GM19395 (cell line): ENCODE results near the gene UVSSA.
"Not testable (repeated sequence)": the region's sequence is repeated elsewhere in the genome, so short reads cannot be mapped to it uniquely, and the experiment has no call there.

Experiments
- ATAC-seq: cut with Tn5 transposase; IDR thresholded peaks from one replicate; pipeline ENCODE4 v1.9.1; 2021; ENCODE audit warnings: mild to moderate bottlenecking, moderate library complexity; ENCODE audit not compliant: unreplicated experiment

Gene UVSSA

DNA sequence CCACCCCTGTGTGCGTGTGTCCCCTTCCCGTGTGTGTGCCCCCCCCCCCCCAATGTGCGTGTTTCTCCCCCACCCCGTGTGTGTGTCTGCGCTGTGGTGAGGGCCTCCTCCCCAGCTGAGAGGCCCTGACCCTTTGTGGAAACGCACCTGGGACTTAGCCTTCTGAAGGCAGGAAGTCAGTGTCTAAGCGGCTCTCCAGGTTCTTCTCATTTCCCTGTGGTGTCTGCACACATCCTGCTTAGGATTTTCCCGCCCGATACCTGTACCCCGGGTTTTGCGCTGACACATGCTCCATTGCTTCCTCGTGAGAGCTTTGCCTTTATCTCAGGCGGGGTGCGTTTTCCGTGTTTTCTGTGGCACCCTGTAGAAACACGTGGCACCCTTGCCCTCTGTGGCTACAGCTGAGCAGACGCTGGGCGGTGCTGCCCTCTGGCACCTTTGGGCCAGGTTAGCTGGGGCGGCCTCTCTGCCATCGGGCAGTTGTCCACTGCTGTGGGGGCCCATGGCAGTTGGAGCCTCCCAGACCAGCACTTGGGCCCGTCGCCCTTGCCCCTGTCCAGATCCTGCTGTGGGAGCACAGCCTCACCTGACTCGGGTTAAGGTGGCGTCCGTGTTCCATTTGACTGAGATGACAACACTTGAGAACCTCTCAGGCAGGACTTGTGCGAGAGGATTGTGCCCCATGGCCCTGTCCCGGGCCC, 31.0 kb upstream of the UVSSA start:
- no peak for ATAC-seq

- ATAC-seq, result no peak
Observed at GRCh38 chr4:1316537-1317168, 30.4 kb upstream of the UVSSA start.

GRCh38 chr4:1317177-1318045, 29.6 kb upstream of the UVSSA start:
- ATAC-seq, result no peak

GRCh38 chr4:1318046-1318375, 29.0 kb upstream of the UVSSA start:
- ATAC-seq, result no peak

GRCh38 chr4:1318488-1319213, 28.4 kb upstream of the UVSSA start:
- ATAC-seq, result no peak

GRCh38 chr4:1321486-1321885, 25.5 kb upstream of the UVSSA start:
- ATAC-seq, result no peak

DNA sequence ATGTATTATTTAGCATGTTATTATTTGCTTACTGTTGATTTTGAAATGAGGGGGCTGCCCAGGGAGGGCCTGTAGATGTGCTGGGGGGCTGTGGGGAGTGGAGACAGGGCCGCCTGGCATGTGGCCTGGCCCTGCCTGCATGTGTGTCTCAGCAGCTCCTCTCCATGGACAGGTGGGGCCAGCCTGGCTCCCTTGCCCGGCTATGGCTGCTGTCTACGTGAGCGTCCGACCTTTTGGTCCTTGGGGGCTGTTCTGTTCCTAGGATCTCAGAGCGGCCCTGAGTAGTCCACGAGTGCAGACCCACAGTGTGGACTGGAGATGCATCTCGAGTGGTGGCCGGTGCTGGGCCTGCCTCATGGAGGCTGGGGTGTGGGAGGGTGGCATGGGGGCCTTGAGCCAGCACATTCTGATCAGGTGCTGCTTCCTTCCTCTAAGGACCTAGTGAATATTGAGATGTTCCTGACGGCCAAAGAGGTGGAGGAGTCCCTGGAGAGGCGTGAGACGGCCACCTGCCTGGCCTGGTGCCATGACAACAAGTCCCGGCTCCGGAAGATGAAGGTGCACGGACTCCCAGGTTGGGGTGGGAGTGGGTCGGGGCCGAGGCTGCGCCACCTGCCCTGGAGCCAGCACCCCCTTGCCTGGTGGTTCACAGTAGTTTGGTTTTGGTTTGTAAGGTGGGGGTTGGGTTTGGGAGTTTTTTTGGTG, 24.9 kb upstream of the UVSSA start:
- no peak for ATAC-seq

DNA sequence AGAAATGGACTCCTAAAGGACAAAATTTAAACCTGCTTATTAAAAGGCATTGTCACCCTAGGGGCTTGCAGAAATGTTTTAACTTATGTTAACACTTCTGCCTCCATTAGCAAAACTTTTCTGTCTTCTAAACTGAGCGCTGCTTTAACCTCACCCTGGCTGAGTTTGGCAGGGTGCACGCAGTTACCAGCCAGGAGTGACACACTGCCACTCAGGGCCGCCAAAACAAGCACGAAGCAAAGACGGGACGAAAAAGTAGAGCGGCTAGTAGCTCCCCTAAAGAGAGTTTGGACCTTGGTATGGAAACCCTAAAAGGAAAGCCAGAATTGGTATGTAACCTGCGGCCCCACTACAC, 23.8 kb upstream of the UVSSA start:
- no peak for ATAC-seq

DNA sequence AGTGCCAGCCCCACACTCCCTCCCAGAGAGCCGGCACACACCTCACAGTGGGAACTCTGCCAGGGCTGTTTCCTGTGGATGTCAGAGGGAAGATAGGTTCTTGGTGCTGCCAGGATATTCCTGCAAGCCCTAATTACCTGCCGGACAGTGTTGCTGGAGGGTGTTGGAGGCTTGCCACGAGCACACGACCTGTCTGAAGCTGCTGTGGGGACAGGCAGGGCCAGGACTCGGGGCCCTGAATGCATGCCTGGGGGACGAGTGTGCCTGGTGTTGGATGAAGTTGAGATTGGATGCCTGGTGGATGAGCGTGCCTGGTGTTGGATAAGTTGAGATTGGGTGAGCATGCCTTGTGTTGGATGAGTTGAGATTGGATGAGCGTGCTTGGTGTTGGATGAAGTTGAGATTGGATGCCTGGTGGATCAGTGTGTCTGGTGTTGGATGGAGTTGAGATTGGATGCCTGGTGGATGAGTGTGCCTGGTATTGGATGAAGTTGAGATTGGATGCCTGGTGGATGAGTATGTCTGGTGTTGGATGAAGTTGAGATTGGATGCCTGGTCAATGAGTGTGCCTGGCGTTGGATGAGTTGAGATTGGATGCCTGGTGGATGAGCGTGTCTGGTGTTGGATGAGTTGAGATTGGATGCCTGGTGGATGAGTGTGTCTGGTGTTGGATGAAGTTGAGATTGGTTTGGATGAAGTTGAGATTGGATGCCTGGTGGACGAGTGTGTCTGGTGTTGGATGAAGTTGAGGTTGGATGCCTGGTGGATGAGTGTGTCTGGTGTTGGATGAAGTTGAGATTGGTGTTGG, 23.2 kb upstream of the UVSSA start:
- no peak for ATAC-seq

DNA sequence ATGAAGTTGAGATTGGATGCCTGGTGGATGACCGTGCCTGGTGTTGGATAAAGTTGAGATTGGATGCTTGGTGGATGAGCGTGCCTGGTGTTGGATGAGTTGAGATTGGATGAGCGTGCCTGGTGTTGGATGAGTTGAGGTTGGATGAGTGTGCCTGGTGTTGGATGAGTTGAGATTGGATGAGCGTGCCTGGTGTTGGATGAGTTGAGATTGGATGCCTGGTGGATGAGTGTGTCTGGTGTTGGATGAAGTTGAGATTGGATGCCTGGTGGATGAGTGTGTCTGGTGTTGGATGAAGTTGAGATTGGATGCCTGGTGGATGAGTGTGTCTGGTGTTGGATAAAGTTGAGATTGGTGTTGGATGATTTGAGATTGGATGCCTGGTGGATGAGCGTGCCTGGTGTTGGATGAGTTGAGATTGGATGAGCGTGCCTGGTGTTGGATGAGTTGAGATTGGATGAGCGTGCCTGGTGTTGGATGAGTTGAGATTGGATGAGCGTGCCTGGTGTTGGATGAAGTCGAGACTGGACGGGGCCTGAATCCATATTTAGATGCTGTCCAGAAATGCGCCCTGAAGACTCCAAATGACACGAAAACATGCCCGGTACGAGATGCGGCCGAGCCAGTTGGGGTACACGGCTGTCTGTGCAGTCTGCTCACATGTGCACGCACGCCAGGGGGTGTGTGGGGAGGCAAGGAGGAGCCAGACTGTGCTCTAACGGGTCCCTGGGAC, 22.4 kb upstream of the UVSSA start:
- not testable (repeated sequence) for ATAC-seq

- no peak for ATAC-seq
Observed at GRCh38 chr4:1325176-1325480, 21.9 kb upstream of the UVSSA start.

GRCh38 chr4:1325681-1326635, 21.1 kb upstream of the UVSSA start:
- ATAC-seq, result no peak

GRCh38 chr4:1326751-1327525, 20.1 kb upstream of the UVSSA start:
- ATAC-seq, result no peak

DNA sequence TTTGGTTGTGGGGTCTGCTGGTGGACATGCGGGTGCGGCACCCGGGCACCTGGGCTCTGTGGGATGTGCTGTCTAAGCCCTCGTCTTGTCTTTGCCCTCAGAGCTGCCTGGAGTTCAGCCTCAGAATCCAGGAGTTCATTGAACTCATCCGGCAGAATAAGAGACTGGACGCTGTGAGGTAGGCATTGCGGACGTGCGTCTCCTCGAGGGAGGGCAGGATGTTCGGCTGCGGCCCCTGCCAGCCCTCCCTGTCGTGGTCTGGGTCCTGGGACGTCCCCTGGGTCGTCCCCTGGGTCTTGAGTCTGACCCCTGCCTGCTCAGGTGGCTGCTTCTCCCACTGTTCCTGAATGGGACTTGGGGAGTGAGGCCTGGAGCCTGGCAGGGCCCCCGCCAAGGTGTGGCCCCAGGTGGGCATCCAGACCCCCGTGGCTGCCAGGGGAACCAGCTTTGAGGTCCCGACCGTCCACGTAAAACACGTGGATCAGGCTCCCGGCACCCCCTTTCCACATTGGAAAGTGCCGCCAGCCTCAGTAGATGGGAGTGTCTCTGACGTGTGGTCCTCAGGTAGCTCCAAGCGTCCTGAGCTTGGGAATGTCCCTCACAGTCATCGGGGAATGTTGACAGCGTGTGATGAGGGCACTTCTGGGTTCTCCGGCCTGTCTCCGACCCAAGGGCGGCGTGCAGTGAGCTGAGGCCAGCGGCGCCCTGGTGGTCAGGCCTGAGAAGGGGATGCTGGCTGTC, 19.3 kb upstream of the UVSSA start:
- no peak for ATAC-seq

- no peak for ATAC-seq
Observed at GRCh38 chr4:1328267-1329155, 18.5 kb upstream of the UVSSA start.
